Psoas muscle (tissue), 8 donors: ENCODE measurements around the gene RPL13A. TPM values are rescaled to one million over a fixed set of nuclear protein-coding genes. Genes with fewer than 3 reads are reported as not detected.
A peak's percentile ranks its signal among the peaks of the same experiment; 100 is the strongest.

Experiments
- ATAC-seq, 4 donors: fragments of 200-7000 bp; cut with Tn5 transposase; one replicate each; pipeline ENCODE4 v1.9.1; 2020; ENCODE audit warnings: moderate library complexity in 3 of 4, mild to moderate bottlenecking in 2 of 4
- DNase-seq, 2 donors: peaks; one replicate each; pipeline ENCODE4 v3.0.0-alpha.2; 2020
- H3K27ac ChIP-seq: fragments of 200-600 bp; one replicate; pipeline ENCODE4 v1.8.0; 2022
- H3K27me3 ChIP-seq, 3 donors: fragments of 200-600 bp in 1 of 3; one replicate each; pipeline versions ENCODE4 v1.6.1 to v1.8.0; 2013 to 2022; ENCODE audit warnings: low read length in 2 of 3, mild to moderate bottlenecking in 2 of 3, moderate library complexity in 1 of 3; ENCODE audit not compliant: insufficient read depth in 3 of 3
- H3K36me3 ChIP-seq, 2 donors: fragments of 200-600 bp in 1 of 2; one replicate each; pipeline versions ENCODE4 v1.6.1 to v1.8.0; 2013 to 2022; ENCODE audit warnings: low read depth in 1 of 2, mild to moderate bottlenecking in 1 of 2, moderate library complexity in 1 of 2; ENCODE audit not compliant: insufficient read depth in 1 of 2
- H3K4me1 ChIP-seq: fragments of 200-600 bp; one replicate; pipeline ENCODE4 v1.8.0; 2022
- H3K4me3 ChIP-seq: fragments of 200-600 bp; one replicate; pipeline ENCODE4 v1.8.0; 2022; ENCODE audit warnings: mild to moderate bottlenecking
- H3K9me3 ChIP-seq: fragments of 200-600 bp; one replicate; pipeline ENCODE4 v1.8.0; 2022
- WGBS, 3 donors: extraction: QIAGEN DNeasy Blood & Tissue Kit; methylation state at CpG; one replicate each; pipeline versions ENCODE4 v1.1.6 to v1.1.7; 2013; 5-methylcytosine and 5-hydroxymethylcytosine counted together
- intact Hi-C, 2 donors: fragments of 100-400 bp; cut with DNase I; formaldehyde crosslinking; loops; one replicate each; pipeline versions ENCODE4 v1.11.0 to v1.14.2; 2022
- polyA plus RNA-seq, 3 donors: library from polyadenylated mRNA; stranded (reverse); fragments of 200-250 nt; gene quantifications; one replicate each; pipeline ENCODE4 v1.2.3, GENCODE V29; 2013
- total RNA-seq, 4 donors: library from RNA; stranded (reverse); fragmentation: NEBNext Ultra II Directional in 2 of 4; extraction: Animal tissue kit (Norgen Biotek cat#: 25700) in 2 of 4; gene quantifications; one replicate each; pipeline versions ENCODE4 v1.2.1 to v1.2.4, GENCODE V29; 2021 to 2023
- TF ChIP-seq, protein P1 (sequence below): fragments of 200-600 bp; IDR thresholded peaks from one replicate; pipeline ENCODE4 v1.8.0; 2022; ENCODE audit warnings: antibody characterized with exemption
- donor health status: healthy with polysubstance abuse.
- donor health status: DM: no; HTN: no; CAD: no; lungs with moderate emphysema.
- donor health status: Bipolar disorder and iron deficiency.
- donor health status: healthy.
- donor health status: DM: yes; HTN: yes; CAD: no.
- donor health status: DM: no; HTN: no; CAD: no.
- donor health status: DM: no; HTN: no; CAD: no.
- donor health status: DM: yes; HTN: yes; CAD: no.

RPL13A gene
- total and polyA plus RNA-seq, 7 donors = 1,392 to 2,955 (median 1,992) TPM

- no peak for DNase-seq
- Histone ChIP-seq H3K36me3 (peaks cover 28 to 48% of the 10 kb centered on the region in 2 donors), H3K9me3 (no peaks in the 10 kb centered on the region), H3K27ac (peak overlapping the region; percentile 98), H3K4me3 (peak overlapping the region; percentile 99), H3K4me1 (peaks cover 35% of the 10 kb centered on the region), H3K27me3 (no peaks in the 10 kb centered on the region)
- TF ChIP-seq, protein P1, sequence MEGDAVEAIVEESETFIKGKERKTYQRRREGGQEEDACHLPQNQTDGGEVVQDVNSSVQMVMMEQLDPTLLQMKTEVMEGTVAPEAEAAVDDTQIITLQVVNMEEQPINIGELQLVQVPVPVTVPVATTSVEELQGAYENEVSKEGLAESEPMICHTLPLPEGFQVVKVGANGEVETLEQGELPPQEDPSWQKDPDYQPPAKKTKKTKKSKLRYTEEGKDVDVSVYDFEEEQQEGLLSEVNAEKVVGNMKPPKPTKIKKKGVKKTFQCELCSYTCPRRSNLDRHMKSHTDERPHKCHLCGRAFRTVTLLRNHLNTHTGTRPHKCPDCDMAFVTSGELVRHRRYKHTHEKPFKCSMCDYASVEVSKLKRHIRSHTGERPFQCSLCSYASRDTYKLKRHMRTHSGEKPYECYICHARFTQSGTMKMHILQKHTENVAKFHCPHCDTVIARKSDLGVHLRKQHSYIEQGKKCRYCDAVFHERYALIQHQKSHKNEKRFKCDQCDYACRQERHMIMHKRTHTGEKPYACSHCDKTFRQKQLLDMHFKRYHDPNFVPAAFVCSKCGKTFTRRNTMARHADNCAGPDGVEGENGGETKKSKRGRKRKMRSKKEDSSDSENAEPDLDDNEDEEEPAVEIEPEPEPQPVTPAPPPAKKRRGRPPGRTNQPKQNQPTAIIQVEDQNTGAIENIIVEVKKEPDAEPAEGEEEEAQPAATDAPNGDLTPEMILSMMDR = no peak
- ATAC-seq = no peak
- intact Hi-C loops = loop anchor here (5.0 to 10.0 kb wide), 2 partner anchors 318 to 381 kb away; partner anchors contain the start of genes AKT1S1 (in 1 of the 2), FUZ (in 1 of the 2), MED25 (in 1 of the 2) and TBC1D17 (in 1 of the 2)
- WGBS, 3 donors = 0 to 1% (median 0%) methylated on average over 11 of the region's 11 CpGs
Measured at GRCh38 chr19:49496574-49497008, 9.2 kb downstream of the RPL13A start.

GRCh38 chr19:49497047-49497788 is 9.8 kb downstream of the RPL13A start:
- 17 to 27% (median 20%) methylated on average over 22 of the region's 22 CpGs for WGBS, 3 donors
- DNase-seq (peak; percentile 61 to 72), ATAC-seq (peak in 1 of 4 donors; percentile 31)
- no peaks in the 10 kb centered on the region for H3K27me3 ChIP-seq
- intact Hi-C loops = loop anchor here (5.0 to 10.0 kb wide), 2 partner anchors 318 to 380 kb away; partner anchors contain the start of genes AKT1S1 (in 1 of the 2), FUZ (in 1 of the 2), MED25 (in 1 of the 2) and TBC1D17 (in 1 of the 2)
- peaks cover 35% of the 10 kb centered on the region for H3K4me1 ChIP-seq
- H3K27ac ChIP-seq = peak overlapping the region; percentile 98
- H3K36me3 ChIP-seq = peaks cover 23 to 42% of the 10 kb centered on the region in 2 donors
- TF ChIP-seq, protein P1 = no peak
- peak overlapping the region; percentile 99 for H3K4me3 ChIP-seq
- no peaks in the 10 kb centered on the region for H3K9me3 ChIP-seq

DNA sequence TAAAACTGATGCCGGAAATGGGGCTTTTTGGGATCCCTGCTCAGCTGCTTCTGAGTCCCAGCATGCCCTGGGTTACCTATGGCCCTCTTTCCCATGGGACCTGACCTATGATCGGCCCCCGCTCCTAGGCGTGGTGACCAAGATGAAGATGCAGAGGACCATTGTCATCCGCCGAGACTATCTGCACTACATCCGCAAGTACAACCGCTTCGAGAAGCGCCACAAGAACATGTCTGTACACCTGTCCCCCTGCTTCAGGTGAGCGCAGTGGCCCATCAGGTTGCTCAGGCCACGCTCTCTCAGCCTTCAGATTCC is 10.3 kb downstream of the RPL13A start:
- H3K27me3 ChIP-seq = no peaks in the 10 kb centered on the region
- H3K36me3 ChIP-seq = peaks cover 19 to 37% of the 10 kb centered on the region in 2 donors
- H3K4me3 ChIP-seq = peak overlapping the region; percentile 99
- peaks cover 35% of the 10 kb centered on the region for H3K4me1 ChIP-seq
- no peak for ATAC-seq
- DNase-seq = no peak
- 85 to 89% (median 88%) methylated on average over 12 of the region's 12 CpGs for WGBS, 3 donors
- TF ChIP-seq, protein P1 = no peak
- no peaks in the 10 kb centered on the region for H3K9me3 ChIP-seq
- intact Hi-C loops = loop anchor here (5.0 to 10.0 kb wide), 2 partner anchors 317 to 380 kb away; partner anchors contain the start of genes AKT1S1 (in 1 of the 2), FUZ (in 1 of the 2), MED25 (in 1 of the 2) and TBC1D17 (in 1 of the 2)
- peak overlapping the region; percentile 98 for H3K27ac ChIP-seq

- 77 to 87% (median 80%) methylated on average over 7 of the region's 7 CpGs for WGBS, 3 donors
- intact Hi-C loops = loop anchor here (5.0 to 10.0 kb wide), 2 partner anchors 316 to 379 kb away; partner anchors contain the start of genes AKT1S1 (in 1 of the 2), FUZ (in 1 of the 2), MED25 (in 1 of the 2) and TBC1D17 (in 1 of the 2)
- TF ChIP-seq, protein P1 = no peak
- Histone ChIP-seq H3K4me1 (peaks cover 41% of the 10 kb centered on the region), H3K27me3 (no peaks in the 10 kb centered on the region), H3K27ac (peak overlapping the region; percentile 98), H3K4me3 (peak overlapping the region; percentile 99), H3K36me3 (peaks cover 19 to 31% of the 10 kb centered on the region in 2 donors), H3K9me3 (no peaks in the 10 kb centered on the region)
- no peak for DNase-seq
- no peak for ATAC-seq
Measured at GRCh38 chr19:49498475-49498874, 11.1 kb downstream of the RPL13A start.
